Stimulated activated CD8-positive, alpha-beta memory T cell treated with anti-CD3 and anti-CD28 coated beads, Interleukin-4, amount 100 ng/mL, for 4 hours (primary cell): ENCODE data around the gene HSD17B12.
A peak's percentile ranks its signal among the peaks of the same experiment; 100 is the strongest.

Source experiments
- DNase-seq, 2 donors: peaks; one replicate each; pipeline ENCODE4 v3.0.0-alpha.2; 2020; ENCODE audit warnings: low read depth in 2 of 2, low spot score in 1 of 2

The HSD17B12 gene

GRCh38 chr11:43856993-43857392 is 176.5 kb downstream of the HSD17B12 start:
- DNase-seq, result no peak

GRCh38 chr11:43861141-43861540 is 180.6 kb downstream of the HSD17B12 start:
- DNase-seq, result no peak

GRCh38 chr11:43866520-43866919 is 186.0 kb downstream of the HSD17B12 start:
- no peak for DNase-seq

GRCh38 chr11:43866969-43867368 is 186.4 kb downstream of the HSD17B12 start:
- DNase-seq, result no peak

GRCh38 chr11:43868852-43869567 is 188.5 kb downstream of the HSD17B12 start:
- DNase-seq, result peak in 1 of 2 donors; percentile 3

GRCh38 chr11:43871051-43871450 is 190.5 kb downstream of the HSD17B12 start:
- DNase-seq, result no peak

- no peak for DNase-seq
Measured at GRCh38 chr11:43872995-43873394, 192.5 kb downstream of the HSD17B12 start.

- DNase-seq, result no peak
Measured at GRCh38 chr11:43874078-43874477, 193.5 kb downstream of the HSD17B12 start.

- no peak for DNase-seq
Measured at GRCh38 chr11:43874738-43875137, 194.2 kb downstream of the HSD17B12 start.

- DNase-seq, result no peak
Measured at GRCh38 chr11:43879789-43880639, 199.5 kb downstream of the HSD17B12 start.

GRCh38 chr11:43880640-43881159 is 200.2 kb downstream of the HSD17B12 start, which contains the start of gene ALKBH3:
ALKBH3 (plus strand) TSS chr11:43880831; CDS start chr11:43882653, 1,822 bp downstream.
- peak; percentile 79 to 81 for DNase-seq

GRCh38 chr11:43892851-43893250 is 212.3 kb downstream of the HSD17B12 start:
- no peak for DNase-seq

- DNase-seq, result no peak
Measured at GRCh38 chr11:43894546-43894945, 214.0 kb downstream of the HSD17B12 start.

- DNase-seq, result no peak
Measured at GRCh38 chr11:43895601-43896000, 215.1 kb downstream of the HSD17B12 start.

- no peak for DNase-seq
Measured at GRCh38 chr11:43898574-43898973, 218.0 kb downstream of the HSD17B12 start.

- no peak for DNase-seq
Measured at GRCh38 chr11:43899094-43899493, 218.6 kb downstream of the HSD17B12 start.

- DNase-seq, result no peak
Measured at GRCh38 chr11:43901551-43901950, 221.0 kb downstream of the HSD17B12 start.

GRCh38 chr11:43903078-43903477 is 222.5 kb downstream of the HSD17B12 start:
- no peak for DNase-seq

- no peak for DNase-seq
Measured at GRCh38 chr11:43903969-43904368, 223.4 kb downstream of the HSD17B12 start.

GRCh38 chr11:43904742-43905535 is 224.4 kb downstream of the HSD17B12 start:
- DNase-seq, result no peak

- DNase-seq, result no peak
Measured at GRCh38 chr11:43905813-43906241, 225.3 kb downstream of the HSD17B12 start.
